Raji (cell line): ENCODE data around the gene CAMP.

Source experiments
- POLR2A ChIP-seq: IDR thresholded peaks from 2 replicates; pipeline ENCODE4 v1.6.1; 2011; ENCODE audit warnings: low read depth, low read length, control low read depth; ENCODE audit not compliant: insufficient read depth

CAMP gene

DNA sequence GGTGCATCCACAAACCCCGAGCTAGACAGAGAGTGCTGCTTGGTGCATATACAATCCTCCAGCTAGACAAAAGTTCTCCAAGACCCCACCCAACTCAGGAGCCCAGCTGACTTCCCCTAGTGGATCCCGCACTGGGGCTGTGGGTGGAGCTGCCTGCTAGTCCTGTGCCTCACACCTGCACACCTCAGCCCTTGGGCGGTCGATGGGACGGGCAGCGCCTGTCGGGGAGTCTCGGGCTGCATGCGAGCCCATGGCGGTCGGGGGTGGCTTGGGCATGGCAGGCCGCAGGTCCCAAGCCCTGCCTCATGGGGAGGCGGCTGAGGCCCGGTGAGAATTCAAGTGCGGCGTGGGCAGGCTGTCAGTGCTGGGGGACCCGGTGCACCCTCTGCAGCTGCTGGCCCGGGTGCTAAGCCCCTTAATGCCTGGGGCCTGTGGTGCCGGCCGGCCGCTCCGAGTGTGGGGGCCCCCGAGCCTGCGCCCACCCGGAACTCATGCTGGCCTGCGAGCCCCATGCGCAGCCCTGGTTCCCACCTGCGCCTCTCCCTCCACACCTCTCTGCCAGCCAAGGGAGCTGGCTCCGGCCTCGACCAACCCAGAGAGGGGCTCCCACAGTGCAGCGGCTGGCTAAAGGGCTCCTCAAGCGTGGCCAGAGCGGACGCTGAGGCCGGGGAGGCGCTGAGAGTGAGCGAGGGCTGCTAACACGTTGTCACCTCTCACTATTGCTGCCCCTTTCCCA is 48.6 kb downstream of the CAMP start:
- TF ChIP-seq POLR2A, result no peak

DNA sequence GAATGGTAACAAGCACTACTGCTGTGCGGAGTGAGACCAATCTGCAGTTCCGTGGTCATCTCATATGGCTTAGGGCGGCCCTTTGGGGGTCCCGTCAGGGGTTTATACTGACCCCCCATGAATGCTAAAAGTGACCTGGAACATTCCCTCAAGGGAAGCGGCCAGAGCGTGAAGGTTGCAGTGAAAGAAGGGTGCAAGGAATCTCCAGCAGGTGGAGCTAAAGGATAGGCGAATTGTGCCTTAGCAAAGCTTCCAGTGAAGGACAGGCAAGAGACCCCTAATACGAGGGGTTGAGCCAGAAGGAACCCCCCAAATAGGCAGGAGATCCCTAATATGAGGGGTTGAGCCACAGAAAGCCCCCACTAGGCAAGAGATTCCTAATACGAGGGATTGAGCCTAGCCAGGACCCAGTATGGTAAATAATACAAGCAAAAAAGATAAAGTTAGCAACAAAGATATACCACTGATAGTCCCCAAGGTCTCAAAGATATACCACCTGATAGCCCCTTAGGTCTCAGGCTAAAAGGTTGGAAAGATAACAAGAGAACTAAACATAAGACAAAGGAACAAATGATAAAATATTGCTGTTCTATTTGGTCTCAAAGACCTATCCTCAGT is 50.4 kb downstream of the CAMP start:
- no peak for TF ChIP-seq POLR2A

DNA sequence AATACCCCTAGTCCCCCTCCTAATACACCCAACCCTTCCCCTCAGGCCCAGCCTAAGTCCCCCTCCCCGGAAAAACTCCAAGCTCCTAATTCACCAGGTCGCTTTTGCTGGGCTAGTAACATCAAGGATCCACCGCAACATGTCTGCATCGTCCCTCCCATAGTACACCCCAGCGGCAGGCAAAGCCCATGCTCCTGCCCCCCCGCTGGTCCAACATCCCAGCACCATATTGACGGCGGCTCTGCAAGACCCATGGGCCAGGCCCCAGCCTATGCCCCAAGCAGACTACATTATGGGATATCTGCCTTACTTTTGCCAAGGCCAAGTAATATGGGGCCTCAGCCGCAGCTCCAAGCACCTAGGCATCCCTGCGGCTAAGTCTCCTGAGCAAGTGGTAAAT is 51.2 kb downstream of the CAMP start:
- TF ChIP-seq POLR2A, result no peak
